ELR (cell line): Measurements from ENCODE around the gene PPP3R1.
A peak's percentile ranks its signal among the peaks of the same experiment; 100 is the strongest.

ENCODE experiments used
- DNase-seq: peaks from one replicate; pipeline ENCODE4 v3.0.0-alpha.2; 2015; ENCODE audit warnings: low read depth

PPP3R1 gene

GRCh38 chr2:68151037-68151436 is 101.3 kb downstream of the PPP3R1 start:
- peak; percentile 49 for DNase-seq

DNA sequence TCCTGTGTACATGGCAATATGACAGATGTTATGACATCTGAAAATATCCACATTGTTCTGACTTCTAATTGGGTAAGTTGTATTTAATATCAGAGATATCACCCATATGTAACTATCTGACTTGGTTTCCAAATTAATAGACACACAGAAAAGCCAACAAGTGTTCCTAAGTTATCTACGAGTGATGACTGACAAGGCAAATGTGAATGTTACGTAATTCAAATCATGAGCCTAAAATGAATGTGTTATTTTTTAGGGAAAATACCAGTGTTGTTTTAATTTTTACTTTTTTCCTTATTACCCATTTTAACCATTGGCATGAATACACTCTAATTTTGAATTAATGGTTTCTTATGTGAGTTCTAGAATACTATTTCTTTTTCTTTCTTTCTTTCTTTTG is 110.5 kb downstream of the PPP3R1 start:
- no peak for DNase-seq

- no peak for DNase-seq
Observed at GRCh38 chr2:68135448-68136320, 116.6 kb downstream of the PPP3R1 start.

- no peak for DNase-seq
Observed at GRCh38 chr2:68134554-68134953, 117.8 kb downstream of the PPP3R1 start.

DNA sequence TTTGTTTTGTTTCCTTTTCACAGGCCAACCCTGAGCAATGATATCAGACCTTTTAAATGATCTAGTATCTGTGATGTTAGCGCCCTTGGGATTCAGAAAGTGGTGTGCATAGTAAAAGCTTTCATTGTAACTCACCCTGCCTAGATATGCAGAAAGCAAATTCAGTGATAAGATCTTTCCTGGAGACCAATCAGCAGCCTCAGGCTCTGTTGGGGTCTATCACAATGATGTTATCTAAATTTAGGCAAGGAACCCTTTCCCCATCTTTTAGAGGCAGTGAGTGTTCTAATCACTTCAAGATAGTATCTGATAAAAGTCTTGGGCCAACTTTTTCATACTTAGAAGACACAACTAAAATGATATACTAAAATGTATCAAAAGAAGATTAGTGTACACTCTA is 118.2 kb downstream of the PPP3R1 start:
- no peak for DNase-seq
